RWPE2 (cell line): ENCODE data around the gene TEX44.

Experiments used
- ATAC-seq: fragments of 200-7000 bp; cut with Tn5 transposase; 3 replicates; pipeline ENCODE4 v1.9.1; 2021; ENCODE audit warnings: low read depth
- DNase-seq: peaks from one replicate; pipeline ENCODE4 v3.0.0-alpha.2; 2020; ENCODE audit warnings: low spot score
- H3K27ac ChIP-seq: fragments of 450-650 bp; 2 replicates; pipeline ENCODE4 v1.5.1; 2017; ENCODE audit warnings: mild to moderate bottlenecking; ENCODE audit not compliant: poor library complexity, severe bottlenecking
- H3K27me3 ChIP-seq: fragments of 250-450 bp; sonication (Bioruptor Pico); 2 replicates; pipeline ENCODE4 v1.5.1; 2021; ENCODE audit warnings: mild to moderate bottlenecking, moderate library complexity; ENCODE audit not compliant: insufficient read depth, poor library complexity, severe bottlenecking
- H3K36me3 ChIP-seq: fragments of 250-450 bp; sonication (Bioruptor Pico); 2 replicates; pipeline ENCODE4 v1.5.1; 2020; ENCODE audit warnings: low read depth, mild to moderate bottlenecking, moderate library complexity
- H3K4me1 ChIP-seq: fragments of 250-450 bp; sonication (Bioruptor Pico); 2 replicates; pipeline ENCODE4 v1.5.1; 2021; ENCODE audit warnings: mild to moderate bottlenecking, moderate library complexity; ENCODE audit not compliant: insufficient read depth, poor library complexity, severe bottlenecking
- H3K4me3 ChIP-seq: fragments of 250-450 bp; sonication (Bioruptor Pico); 2 replicates; pipeline ENCODE4 v1.5.1; 2021; ENCODE audit warnings: mild to moderate bottlenecking, moderate library complexity; ENCODE audit not compliant: severe bottlenecking
- H3K9me3 ChIP-seq: fragments of 250-450 bp; sonication (Bioruptor Pico); 2 replicates; pipeline ENCODE4 v1.5.1; 2021; ENCODE audit warnings: mild to moderate bottlenecking, moderate library complexity; ENCODE audit not compliant: severe bottlenecking
- TF ChIP-seq, protein P1 (sequence below): fragments of 450-650 bp; IDR thresholded peaks from one replicate; pipeline ENCODE4 v1.5.1; 2017; ENCODE audit warnings: mild to moderate bottlenecking, moderate library complexity; ENCODE audit not compliant: poor library complexity, severe bottlenecking

Gene TEX44

DNA sequence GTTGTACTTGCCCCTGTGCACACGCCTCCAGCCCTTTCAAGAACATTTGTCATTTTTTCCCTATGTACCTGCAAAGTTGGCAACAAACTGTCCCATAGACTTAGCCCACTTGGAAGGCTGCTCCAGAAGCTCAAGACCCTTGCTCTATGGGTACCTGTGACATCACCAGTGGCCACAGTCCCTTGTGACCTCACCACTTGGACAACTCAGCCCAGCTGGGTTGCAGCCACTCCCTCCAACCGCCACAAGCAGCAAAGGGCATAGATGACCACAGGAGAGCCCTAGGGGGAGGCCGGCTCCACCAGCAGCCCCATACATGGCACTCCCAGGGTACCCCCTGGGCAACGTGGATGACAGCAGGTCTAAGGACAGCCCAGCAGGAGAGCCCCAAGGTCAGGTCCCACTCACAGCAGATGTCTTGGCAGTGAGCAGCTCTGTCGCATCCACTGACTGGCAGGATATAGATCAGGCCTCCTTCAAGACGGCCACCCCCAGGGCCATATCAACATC lies at the start of gene TEX44:
Gene TEX44, plus strand, starts transcription at position 229 of the 510 bp plus-strand sequence. Its CDS starts 88 bp downstream, at position 317.
- Histone ChIP-seq H3K4me1 (no peaks in the 10 kb centered on the region), H3K9me3 (no peaks in the 10 kb centered on the region), H3K27ac (no peak within 1 kb of the TSS), H3K27me3 (no peaks in the 10 kb centered on the region), H3K4me3 (no peak within 1 kb of the TSS), H3K36me3 (no peaks in the 10 kb centered on the region)
- no peak for DNase-seq
- no peak for ATAC-seq
- TF ChIP-seq, protein P1, sequence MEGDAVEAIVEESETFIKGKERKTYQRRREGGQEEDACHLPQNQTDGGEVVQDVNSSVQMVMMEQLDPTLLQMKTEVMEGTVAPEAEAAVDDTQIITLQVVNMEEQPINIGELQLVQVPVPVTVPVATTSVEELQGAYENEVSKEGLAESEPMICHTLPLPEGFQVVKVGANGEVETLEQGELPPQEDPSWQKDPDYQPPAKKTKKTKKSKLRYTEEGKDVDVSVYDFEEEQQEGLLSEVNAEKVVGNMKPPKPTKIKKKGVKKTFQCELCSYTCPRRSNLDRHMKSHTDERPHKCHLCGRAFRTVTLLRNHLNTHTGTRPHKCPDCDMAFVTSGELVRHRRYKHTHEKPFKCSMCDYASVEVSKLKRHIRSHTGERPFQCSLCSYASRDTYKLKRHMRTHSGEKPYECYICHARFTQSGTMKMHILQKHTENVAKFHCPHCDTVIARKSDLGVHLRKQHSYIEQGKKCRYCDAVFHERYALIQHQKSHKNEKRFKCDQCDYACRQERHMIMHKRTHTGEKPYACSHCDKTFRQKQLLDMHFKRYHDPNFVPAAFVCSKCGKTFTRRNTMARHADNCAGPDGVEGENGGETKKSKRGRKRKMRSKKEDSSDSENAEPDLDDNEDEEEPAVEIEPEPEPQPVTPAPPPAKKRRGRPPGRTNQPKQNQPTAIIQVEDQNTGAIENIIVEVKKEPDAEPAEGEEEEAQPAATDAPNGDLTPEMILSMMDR: no peak

DNA sequence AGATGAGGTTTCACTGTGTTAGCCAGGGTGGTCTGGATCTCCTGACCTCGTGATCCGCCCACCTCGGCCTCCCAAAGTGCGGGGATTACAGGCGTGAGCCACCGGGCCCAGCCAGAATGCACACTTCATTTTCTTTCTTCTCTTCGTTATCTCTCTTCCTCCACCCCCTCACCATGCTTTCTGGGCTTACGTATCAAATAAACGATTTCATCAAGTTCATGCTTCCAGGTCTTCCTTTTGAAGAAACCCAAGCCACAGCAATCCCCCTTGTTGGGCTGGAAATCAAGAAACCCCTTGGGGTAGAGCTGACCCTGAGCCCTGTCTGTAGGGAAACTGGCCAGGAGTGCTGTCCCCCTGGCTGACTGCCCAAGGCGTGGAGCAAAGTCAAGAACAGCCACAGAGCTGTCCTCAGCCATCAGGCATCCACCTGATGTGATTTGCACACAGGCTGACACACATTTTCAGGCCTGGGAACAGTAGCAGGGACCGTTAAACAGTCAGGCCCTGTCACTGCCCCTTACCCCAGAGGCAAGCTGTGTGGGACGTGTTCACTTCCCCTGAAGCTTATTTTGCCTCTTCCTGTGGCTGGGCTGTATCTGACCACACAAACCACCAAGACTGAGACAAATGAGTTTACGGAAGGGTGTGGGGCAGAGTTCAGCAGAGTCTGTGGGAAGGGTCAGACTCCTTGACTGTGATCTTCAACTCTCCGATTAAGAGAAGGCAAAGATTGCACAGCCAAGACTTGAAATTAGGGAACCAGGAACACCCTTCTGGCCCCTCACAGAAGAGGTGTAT lies 47.4 kb upstream of the TEX44 start:
- Histone ChIP-seq H3K27ac (no peak overlapping the region), H3K4me1 (no peaks in the 10 kb centered on the region), H3K9me3 (no peaks in the 10 kb centered on the region), H3K4me3 (no peak overlapping the region), H3K36me3 (no peaks in the 10 kb centered on the region), H3K27me3 (no peaks in the 10 kb centered on the region)
- DNase-seq: no peak
- ATAC-seq: no peak
- TF ChIP-seq, protein P1: no peak

DNA sequence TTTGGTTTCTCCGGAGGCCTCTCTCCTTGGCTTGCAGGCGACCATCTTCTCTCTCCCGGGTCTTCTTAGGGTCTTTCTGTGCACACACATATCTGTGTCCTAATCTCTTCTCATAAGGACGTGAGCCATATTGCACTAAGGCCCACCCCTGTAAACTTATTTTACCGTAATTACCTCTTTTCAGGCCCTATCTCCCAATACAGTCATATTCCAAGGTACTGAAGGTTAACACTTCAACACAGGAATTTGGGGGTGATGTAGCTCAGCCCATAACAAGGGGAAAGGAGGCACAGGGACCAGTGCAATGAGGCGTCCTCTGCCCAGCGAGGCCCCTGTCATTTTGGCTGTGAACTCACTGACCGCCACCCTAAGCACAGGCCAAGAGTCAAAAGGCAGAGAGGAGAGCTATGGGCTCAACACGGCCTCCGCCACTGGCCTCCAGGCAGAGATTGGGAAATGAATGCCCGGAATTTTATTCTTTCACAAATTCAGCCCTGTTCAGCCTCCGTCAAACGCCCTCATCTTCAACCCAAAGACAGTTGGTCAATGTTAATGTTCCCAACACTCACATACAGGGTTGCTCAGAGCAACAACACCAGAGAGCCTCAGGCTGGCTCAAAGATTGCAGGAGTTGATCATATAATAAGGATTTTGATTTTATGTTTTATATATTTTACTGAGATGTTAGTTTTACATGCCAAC lies 46.5 kb upstream of the TEX44 start:
- no peaks in the 10 kb centered on the region for H3K36me3 ChIP-seq
- H3K27me3 ChIP-seq: no peaks in the 10 kb centered on the region
- no peak for DNase-seq
- H3K4me1 ChIP-seq: no peaks in the 10 kb centered on the region
- no peak for ATAC-seq
- no peak overlapping the region for H3K27ac ChIP-seq
- no peak overlapping the region for H3K4me3 ChIP-seq
- no peaks in the 10 kb centered on the region for H3K9me3 ChIP-seq
- TF ChIP-seq, protein P1: no peak

DNA sequence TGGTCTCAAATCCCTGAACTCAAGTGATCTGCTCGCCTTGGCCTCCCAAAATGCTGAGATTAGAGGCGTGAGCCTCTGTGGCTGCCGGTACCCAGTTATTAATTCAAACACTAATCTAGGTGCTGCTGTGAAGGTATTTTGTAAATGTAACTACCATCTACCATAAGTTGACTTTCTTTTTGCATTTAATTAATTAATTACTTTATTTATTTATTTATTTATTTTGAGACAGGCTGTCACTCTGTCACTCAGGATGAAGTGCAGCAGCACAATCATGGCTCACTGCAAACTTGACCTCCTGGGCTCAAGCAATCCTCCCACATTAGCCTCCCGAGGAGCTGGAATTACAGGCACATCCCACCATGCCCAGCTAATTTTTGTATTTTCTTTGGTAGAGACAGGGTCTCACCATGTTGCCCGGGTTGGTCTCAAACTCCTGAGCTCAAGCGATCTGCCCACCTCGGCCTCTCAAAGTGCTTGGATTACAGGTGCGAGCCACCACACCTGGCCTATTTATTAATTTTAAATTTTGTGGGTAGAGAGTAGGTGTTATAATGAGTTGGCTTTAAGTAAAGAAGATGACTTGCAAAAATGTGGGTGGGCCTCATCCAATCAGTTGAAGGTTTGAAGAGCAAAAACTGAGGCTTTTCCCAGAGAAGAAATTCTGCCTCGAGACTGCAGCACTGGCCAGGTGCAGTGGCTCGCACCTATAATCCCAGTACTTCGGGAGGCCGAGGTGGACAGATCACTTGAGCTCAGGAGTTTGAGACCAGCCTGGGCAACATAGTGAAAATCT lies 45.2 kb upstream of the TEX44 start:
- no peaks in the 10 kb centered on the region for H3K4me1 ChIP-seq
- no peaks in the 10 kb centered on the region for H3K36me3 ChIP-seq
- DNase-seq: no peak
- no peaks in the 10 kb centered on the region for H3K9me3 ChIP-seq
- TF ChIP-seq, protein P1: no peak
- no peak overlapping the region for H3K4me3 ChIP-seq
- no peak overlapping the region for H3K27ac ChIP-seq
- ATAC-seq: no peak
- no peaks in the 10 kb centered on the region for H3K27me3 ChIP-seq
